IMR-90 (cell line): Measurements from ENCODE around the gene LZTFL1. TPM values are rescaled to one million over a fixed set of nuclear protein-coding genes. Genes with fewer than 3 reads are reported as not detected.

Experiments used
- ATAC-seq: fragments of 200-7000 bp; cut with Tn5 transposase; 2 replicates; pipeline ENCODE4 v1.9.1; 2020; ENCODE audit warnings: low read depth, mild to moderate bottlenecking, moderate library complexity
- BruUV-seq: library from RNA; stranded (reverse); fragments of 400-500 nt; replicated peaks from 2 replicates; lab custom pipeline; 2021; lab: Mats Ljungman, UMichigan
- CTCF ChIA-PET: fragments of 300-600 bp; formaldehyde crosslinking; extraction: SDS; loops from one replicate; lab custom pipeline; 2021; ENCODE audit warnings: antibody characterized with exemption; lab: Yijun Ruan, JAX
- POLR2A ChIA-PET: fragments of 300-600 bp; sonication (Branson Sonifier 250); formaldehyde crosslinking; loops from one replicate; lab custom pipeline; 2022; ENCODE audit warnings: antibody characterized with exemption; ENCODE audit not compliant: unreplicated experiment; lab: Charles Lee
- DNase-seq: peaks from one replicate; pipeline ENCODE4 v3.0.0; 2013
- H2AFZ ChIP-seq: replicated peaks from 2 replicates; pipeline ENCODE3; 2013; ENCODE audit warnings: low read length, mild to moderate bottlenecking; ENCODE audit not compliant: poor library complexity
- H2AK5ac ChIP-seq: 2 replicates; pipeline ENCODE4 v1.6.1; 2013; ENCODE audit warnings: low read depth, low read length, inconsistent platforms
- H2AK9ac ChIP-seq: replicated peaks from 2 replicates; pipeline ENCODE3; 2013; ENCODE audit warnings: mild to moderate bottlenecking, low read depth, low read length, moderate library complexity; ENCODE audit not compliant: poor library complexity
- H2BK120ac ChIP-seq: 2 replicates; pipeline ENCODE4 v1.6.1; 2013; ENCODE audit warnings: low read depth, low read length, inconsistent platforms
- H2BK15ac ChIP-seq: 3 replicates; pipeline ENCODE4 v1.6.1; 2013; ENCODE audit warnings: low read depth, low read length, inconsistent platforms
- H2BK20ac ChIP-seq: 2 replicates; pipeline ENCODE4 v1.6.1; 2013; ENCODE audit warnings: low read depth, mild to moderate bottlenecking, inconsistent platforms, low read length, moderate library complexity
- H2BK5ac ChIP-seq: 2 replicates; pipeline ENCODE4 v1.6.1; 2013; ENCODE audit warnings: mild to moderate bottlenecking, low read depth, low read length, inconsistent platforms; ENCODE audit not compliant: poor library complexity, severe bottlenecking
- H3K14ac ChIP-seq: replicated peaks from 2 replicates; pipeline ENCODE4 v1.6.1; 2013; ENCODE audit warnings: low read depth, low read length, inconsistent platforms
- H3K18ac ChIP-seq: 2 replicates; pipeline ENCODE4 v1.6.1; 2013; ENCODE audit warnings: low read depth, low read length, control low read depth
- H3K23ac ChIP-seq: 2 replicates; pipeline ENCODE4 v1.6.1; 2013; ENCODE audit warnings: low read depth, low read length, inconsistent platforms
- H3K27ac ChIP-seq: 2 replicates; pipeline ENCODE4 v1.5.1; 2013; ENCODE audit warnings: mild to moderate bottlenecking, control low read depth, low read length; ENCODE audit not compliant: insufficient read depth
- H3K27me3 ChIP-seq: 2 replicates; pipeline ENCODE4 v1.6.1; 2013; ENCODE audit warnings: low read length; ENCODE audit not compliant: control insufficient read depth, insufficient read depth
- H3K36me3 ChIP-seq: 2 replicates; pipeline ENCODE4 v1.6.1; 2013; ENCODE audit warnings: low read length, mixed read lengths; ENCODE audit not compliant: control insufficient read depth, insufficient read depth
- H3K4ac ChIP-seq: 2 replicates; pipeline ENCODE4 v1.6.1; 2013; ENCODE audit warnings: low read depth, low read length, inconsistent platforms
- H3K4me1 ChIP-seq: 2 replicates; pipeline ENCODE4 v1.6.1; 2013; ENCODE audit warnings: low read length, mixed read lengths; ENCODE audit not compliant: control insufficient read depth, insufficient read depth
- H3K4me2 ChIP-seq: 2 replicates; pipeline ENCODE4 v1.6.1; 2013; ENCODE audit warnings: low read depth, mild to moderate bottlenecking, control low read depth, low read length, moderate library complexity
- H3K4me3 ChIP-seq: 2 replicates; pipeline ENCODE4 v1.5.1; 2013; ENCODE audit warnings: low read depth, mild to moderate bottlenecking, control low read depth, low read length, moderate library complexity; ENCODE audit not compliant: insufficient read depth
- H3K56ac ChIP-seq: 2 replicates; pipeline ENCODE4 v1.6.1; 2013; ENCODE audit warnings: low read length, inconsistent platforms; ENCODE audit not compliant: insufficient read depth; ENCODE audit errors: extremely low read depth
- H3K79me1 ChIP-seq, 2 experiments: 2 replicates each; pipeline ENCODE4 v1.6.1; 2013; ENCODE audit warnings: low read length in 2 of 2, inconsistent platforms in 1 of 2, low read depth in 1 of 2
- H3K9ac ChIP-seq: 2 replicates; pipeline ENCODE4 v1.6.1; 2013; ENCODE audit warnings: low read depth, low read length, control low read depth
- H3K9me1 ChIP-seq: 2 replicates; pipeline ENCODE4 v1.6.1; 2013; ENCODE audit warnings: low read length, inconsistent platforms; ENCODE audit not compliant: insufficient read depth
- H3K9me3 ChIP-seq: 2 replicates; pipeline ENCODE4 v1.6.1; 2013; ENCODE audit warnings: low read length; ENCODE audit not compliant: control insufficient read depth, insufficient read depth
- H4K20me1 ChIP-seq: 2 replicates; pipeline ENCODE4 v1.6.1; 2013; ENCODE audit warnings: low read length, inconsistent platforms; ENCODE audit not compliant: insufficient read depth
- H4K5ac ChIP-seq: 2 replicates; pipeline ENCODE4 v1.6.1; 2013; ENCODE audit warnings: mild to moderate bottlenecking, low read depth, low read length, control low read depth
- H4K8ac ChIP-seq, 2 experiments: 2 replicates each; pipeline ENCODE4 v1.6.1; 2013; ENCODE audit warnings: low read depth in 2 of 2, low read length in 2 of 2, control low read depth in 1 of 2, inconsistent platforms in 1 of 2
- H4K91ac ChIP-seq: 2 replicates; pipeline ENCODE4 v1.6.1; 2013; ENCODE audit warnings: low read depth, low read length, inconsistent platforms; ENCODE audit not compliant: insufficient read depth
- BHLHE40 ChIP-seq: fragments of 150-350 bp; IDR thresholded peaks from 2 replicates; pipeline ENCODE4 v1.6.1; 2016; ENCODE audit warnings: mild to moderate bottlenecking, low read depth, low read length
- CEBPB ChIP-seq: IDR thresholded peaks from 2 replicates; pipeline ENCODE4 v1.6.1; 2012; ENCODE audit warnings: low read depth, low read length, improper control_type of control experiment
- CHD1 ChIP-seq: IDR thresholded peaks from 2 replicates; pipeline ENCODE4 v1.6.1; 2012; ENCODE audit warnings: low read depth, low read length, improper control_type of control experiment
- ELK1 ChIP-seq: fragments of 150-350 bp; IDR thresholded peaks from 2 replicates; pipeline ENCODE4 v1.6.1; 2016; ENCODE audit warnings: low read depth, mild to moderate bottlenecking, low read length, moderate library complexity, borderline replicate concordance
- FOS ChIP-seq: fragments of 150-350 bp; IDR thresholded peaks from 2 replicates; pipeline ENCODE4 v1.6.1; 2016; ENCODE audit warnings: low read depth, low read length
- MAFK ChIP-seq: IDR thresholded peaks from 2 replicates; pipeline ENCODE4 v1.6.1; 2012; ENCODE audit warnings: low read depth, low read length, improper control_type of control experiment
- MAZ ChIP-seq: IDR thresholded peaks from 2 replicates; pipeline ENCODE4 v1.6.1; 2012; ENCODE audit warnings: low read depth, mild to moderate bottlenecking, low read length, improper control_type of control experiment, moderate library complexity, borderline replicate concordance
- MXI1 ChIP-seq: IDR thresholded peaks from 2 replicates; pipeline ENCODE4 v1.6.1; 2012; ENCODE audit warnings: low read depth, mild to moderate bottlenecking, low read length, moderate library complexity, borderline replicate concordance
- NFE2L2 ChIP-seq: fragments of 150-350 bp; IDR thresholded peaks from 2 replicates; pipeline ENCODE4 v1.6.1; 2016; ENCODE audit warnings: low read depth, mild to moderate bottlenecking, low read length
- POLR2A ChIP-seq: IDR thresholded peaks from 2 replicates; pipeline ENCODE4 v1.6.1; 2012; ENCODE audit warnings: mild to moderate bottlenecking, low read depth, low read length
- RAD21 ChIP-seq: IDR thresholded peaks from 2 replicates; pipeline ENCODE4 v1.6.1; 2012; ENCODE audit warnings: low read length, improper control_type of control experiment
- RCOR1 ChIP-seq: IDR thresholded peaks from 2 replicates; pipeline ENCODE4 v1.6.1; 2012; ENCODE audit warnings: mild to moderate bottlenecking, low read length, improper control_type of control experiment; ENCODE audit not compliant: insufficient replicate concordance
- RFX5 ChIP-seq: IDR thresholded peaks from 2 replicates; pipeline ENCODE4 v1.8.0; 2012; ENCODE audit warnings: low read depth, mild to moderate bottlenecking, low read length, moderate library complexity
- SMC3 ChIP-seq: fragments of 150-350 bp; IDR thresholded peaks from 2 replicates; pipeline ENCODE4 v1.6.1; 2016; ENCODE audit warnings: low read depth, mild to moderate bottlenecking, antibody characterized with exemption, low read length, moderate library complexity
- WGBS, 2 experiments: methylation state at CpG; one replicate each; pipeline versions ENCODE4 v1.1.5 to v1.1.7; 2013; ENCODE audit warnings: missing lambda C conversion rate in 2 of 2; ENCODE audit not compliant: insufficient read length in 1 of 2; ENCODE audit errors: extremely low coverage in 2 of 2; 5-methylcytosine and 5-hydroxymethylcytosine counted together
- dilution Hi-C: fragments of 300-500 bp; cut with HindIII; formaldehyde crosslinking; loops from one replicate; pipeline ENCODE4 v1.14.3; 2018; ENCODE audit warnings: low sequenced_read_pairs; ENCODE audit not compliant: unreplicated experiment
- in situ Hi-C: fragments of 300-500 bp; cut with MboI; formaldehyde crosslinking; loops from 3 replicates; pipeline ENCODE4 v1.14.3; 2019; ENCODE audit warnings: low sequenced_read_pairs, inconsistent platforms, mixed read lengths
- intact Hi-C: fragments of 100-400 bp; cut with micrococcal nuclease; formaldehyde crosslinking; loops from 2 replicates; pipeline ENCODE4 v1.10.0; 2022
- polyA plus RNA-seq, 3 experiments: library from polyadenylated mRNA; depleted of rRNA; stranded (reverse); fragments of >200 nt; gene quantifications; 2 replicates each; pipeline ENCODE4 v1.2.3, GENCODE V29; 2012; ENCODE audit warnings: low replicate concordance in 1 of 3
- total RNA-seq: library from RNA; depleted of rRNA; stranded (reverse); fragments of >200 nt; gene quantifications from 2 replicates; pipeline ENCODE4 v1.2.3, GENCODE V29; 2012
- TF ChIP-seq, protein P1 (sequence below): fragments of 150-350 bp; IDR thresholded peaks from 2 replicates; pipeline ENCODE4 v1.6.1; 2017; ENCODE audit warnings: mild to moderate bottlenecking, antibody characterized with exemption, low read length, low read depth
- TF ChIP-seq, protein P2 (sequence below): conservative IDR thresholded peaks from 2 replicates; pipeline ENCODE4 v1.5.1; 2012; ENCODE audit warnings: mild to moderate bottlenecking, low read depth, low read length, improper control_type of control experiment

Gene LZTFL1
- total and polyA plus RNA-seq, 2 of the 4 experiments (the other 2 are of a cell fraction) = 10.3 to 10.4 TPM

DNA sequence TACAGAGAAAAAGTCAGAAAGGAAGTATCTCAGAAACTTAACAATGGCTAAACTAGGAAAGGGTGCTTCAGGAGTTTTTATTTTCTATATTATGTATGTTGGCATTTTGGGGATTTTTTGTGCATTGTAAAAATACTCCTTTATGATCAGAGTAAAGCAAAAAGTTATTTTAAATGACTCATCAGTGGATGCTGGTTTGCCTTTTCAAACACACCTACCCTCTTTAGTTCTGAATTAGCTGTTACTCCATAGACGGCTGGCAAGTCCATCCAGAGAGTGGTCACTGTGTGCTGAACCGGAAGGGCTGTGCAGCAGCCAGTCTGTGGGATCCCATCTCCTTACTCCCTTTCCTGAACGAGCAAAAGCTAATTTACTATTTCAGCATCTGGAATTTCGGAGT, 45.4 kb upstream of the LZTFL1 start:
- Histone ChIP-seq H3K27ac (no peak overlapping the region), H3K14ac (no peak overlapping the region), H3K9me1 (no peaks in the 10 kb centered on the region), H2AFZ (peak overlapping the region; percentile 60), H3K4me3 (no peak overlapping the region), H4K8ac (no peak overlapping the region), H3K18ac (no peak overlapping the region), H3K79me1 (no peaks in the 10 kb centered on the region), H2BK20ac (no peak overlapping the region), H2AK9ac (no peak overlapping the region), H4K5ac (no peak overlapping the region), H3K4me1 (no peaks in the 10 kb centered on the region), H3K23ac (no peak overlapping the region), H4K20me1 (no peaks in the 10 kb centered on the region), H3K56ac (no peak overlapping the region), H3K27me3 (peaks cover 34% of the 10 kb centered on the region), H3K9ac (no peak overlapping the region), H2BK120ac (no peak overlapping the region), H2AK5ac (no peak overlapping the region), H2BK5ac (no peak overlapping the region), H2BK15ac (no peak overlapping the region), H3K4ac (no peak overlapping the region), H3K4me2 (no peak overlapping the region), H4K91ac (no peak overlapping the region), H3K9me3 (no peaks in the 10 kb centered on the region), H3K36me3 (no peaks in the 10 kb centered on the region)
- intact Hi-C loops (no loop called here), dilution Hi-C loops (no loop called here), in situ Hi-C loops (no loop called here)
- DNase-seq (peak; percentile 12), ATAC-seq (no peak)
- ChIA-PET POLR2A (interaction anchor here (0.5 kb wide), 1 partner anchor 10 kb away, joined by 5 read pairs; no protein-coding TSS in a partner anchor), CTCF (interaction anchor here (0.8 kb wide), 1 partner anchor 10 kb away, joined by 3 read pairs; no protein-coding TSS in a partner anchor)
- TF ChIP-seq CHD1 (no peak), MAZ (no peak), NFE2L2 (no peak), RFX5 (no peak), ELK1 (no peak), RAD21 (no peak), BHLHE40 (no peak), FOS (no peak), SMC3 (no peak), MAFK (no peak), POLR2A (no peak), MXI1 (no peak), CEBPB (no peak), RCOR1 (no peak)
- TF ChIP-seq, protein P1, sequence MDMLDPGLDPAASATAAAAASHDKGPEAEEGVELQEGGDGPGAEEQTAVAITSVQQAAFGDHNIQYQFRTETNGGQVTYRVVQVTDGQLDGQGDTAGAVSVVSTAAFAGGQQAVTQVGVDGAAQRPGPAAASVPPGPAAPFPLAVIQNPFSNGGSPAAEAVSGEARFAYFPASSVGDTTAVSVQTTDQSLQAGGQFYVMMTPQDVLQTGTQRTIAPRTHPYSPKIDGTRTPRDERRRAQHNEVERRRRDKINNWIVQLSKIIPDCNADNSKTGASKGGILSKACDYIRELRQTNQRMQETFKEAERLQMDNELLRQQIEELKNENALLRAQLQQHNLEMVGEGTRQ = no peak
- TF ChIP-seq, protein P2, sequence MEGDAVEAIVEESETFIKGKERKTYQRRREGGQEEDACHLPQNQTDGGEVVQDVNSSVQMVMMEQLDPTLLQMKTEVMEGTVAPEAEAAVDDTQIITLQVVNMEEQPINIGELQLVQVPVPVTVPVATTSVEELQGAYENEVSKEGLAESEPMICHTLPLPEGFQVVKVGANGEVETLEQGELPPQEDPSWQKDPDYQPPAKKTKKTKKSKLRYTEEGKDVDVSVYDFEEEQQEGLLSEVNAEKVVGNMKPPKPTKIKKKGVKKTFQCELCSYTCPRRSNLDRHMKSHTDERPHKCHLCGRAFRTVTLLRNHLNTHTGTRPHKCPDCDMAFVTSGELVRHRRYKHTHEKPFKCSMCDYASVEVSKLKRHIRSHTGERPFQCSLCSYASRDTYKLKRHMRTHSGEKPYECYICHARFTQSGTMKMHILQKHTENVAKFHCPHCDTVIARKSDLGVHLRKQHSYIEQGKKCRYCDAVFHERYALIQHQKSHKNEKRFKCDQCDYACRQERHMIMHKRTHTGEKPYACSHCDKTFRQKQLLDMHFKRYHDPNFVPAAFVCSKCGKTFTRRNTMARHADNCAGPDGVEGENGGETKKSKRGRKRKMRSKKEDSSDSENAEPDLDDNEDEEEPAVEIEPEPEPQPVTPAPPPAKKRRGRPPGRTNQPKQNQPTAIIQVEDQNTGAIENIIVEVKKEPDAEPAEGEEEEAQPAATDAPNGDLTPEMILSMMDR = no peak
- no TSS peak for BruUV-seq
- WGBS, 2 experiments = no CpG with 5 or more reads among the region's 4 CpGs
